ENCODE measurements around the gene UNC5A. TPM values are rescaled to one million over a fixed set of nuclear protein-coding genes. Genes with fewer than 3 reads are reported as not detected.
"Not testable (repeated sequence)": the region's sequence is repeated elsewhere in the genome, so short reads cannot be mapped to it uniquely, and the experiment has no call there.

UNC5A gene
- total and polyA plus RNA-seq, 7 experiments from 2014 or later = not detected

- Histone ChIP-seq H3K4me3 (ENCODE audit: low read length) (no peak overlapping the region), H3K27me3 (ENCODE audit: control insufficient read depth in 2 of 2, insufficient read depth in 2 of 2, low read length in 2 of 2) (no peaks in the 10 kb centered on the region), H3K36me3 (ENCODE audit: control insufficient read depth in 2 of 3, insufficient read depth in 3 of 3, low read length in 3 of 3) (no peaks in the 10 kb centered on the region), H3K27ac (ENCODE audit: low read depth, low read length) (no peak overlapping the region), H3K9me3 (ENCODE audit: control insufficient read depth in 2 of 3, low read length in 3 of 3) (no peaks in the 10 kb centered on the region), H3K4me1 (ENCODE audit: control insufficient read depth in 2 of 2, insufficient read depth in 2 of 2, low read length in 2 of 2) (no peaks in the 10 kb centered on the region)
- no peak overlapping the region for H3K4me3 Mint-ChIP-seq
- no peak for ATAC-seq
- intact Hi-C loops (cut with micrococcal nuclease) = no loop called here
- peaks cover 0 to 3% (median 0%) of the 10 kb centered on the region in 11 donors for H3K9me3 Mint-ChIP-seq
- H3K27ac Mint-ChIP-seq = no peak overlapping the region
- DNase-seq = no peak
- ChIA-PET CTCF (no interaction called here), POLR2A (no interaction called here)
- peaks cover 0 to 13% (median 0%) of the 10 kb centered on the region in 7 donors for H3K4me1 Mint-ChIP-seq
- no peaks in the 10 kb centered on the region for H3K36me3 Mint-ChIP-seq
- H3K27me3 Mint-ChIP-seq = peaks cover 20 to 39% (median 29%) of the 10 kb centered on the region in 5 donors
Measured at GRCh38 chr5:176866707-176867310, 56.5 kb downstream of the UNC5A start.

DNA sequence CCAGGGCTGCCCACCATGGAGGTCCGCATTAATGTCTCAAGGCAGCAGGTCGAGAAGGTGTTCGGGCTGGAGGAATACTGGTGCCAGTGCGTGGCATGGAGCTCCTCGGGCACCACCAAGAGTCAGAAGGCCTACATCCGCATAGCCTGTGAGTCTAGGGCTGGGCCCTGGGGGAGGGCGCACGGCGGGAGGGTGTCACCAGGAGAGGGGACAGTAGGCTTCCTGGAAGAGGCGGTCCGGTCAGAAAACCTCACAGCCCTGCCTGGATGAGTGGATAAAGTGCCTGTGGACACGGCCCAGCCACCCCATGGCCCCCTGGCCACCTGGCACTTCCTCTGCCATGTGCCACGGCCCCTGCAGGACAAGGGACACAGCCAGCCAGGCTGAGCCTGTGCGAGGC, 57.8 kb downstream of the UNC5A start:
- H3K27ac Mint-ChIP-seq = no peak overlapping the region
- H3K36me3 ChIP-seq (ENCODE audit: control insufficient read depth in 2 of 3, insufficient read depth in 3 of 3, low read length in 3 of 3) = no peaks in the 10 kb centered on the region
- peaks cover 0 to 1% (median 0%) of the 10 kb centered on the region in 5 donors for H3K36me3 Mint-ChIP-seq
- peaks cover 18 to 34% (median 24%) of the 10 kb centered on the region in 5 donors for H3K27me3 Mint-ChIP-seq
- POLR2A ChIA-PET = no interaction called here
- no peaks in the 10 kb centered on the region for H3K9me3 ChIP-seq (ENCODE audit: control insufficient read depth in 2 of 3, low read length in 3 of 3)
- peaks cover 0 to 13% (median 0%) of the 10 kb centered on the region in 7 donors for H3K4me1 Mint-ChIP-seq
- intact Hi-C loops (cut with micrococcal nuclease) = no loop called here
- CTCF ChIA-PET = no interaction called here
- ATAC-seq = no peak
- no peak overlapping the region for H3K4me3 ChIP-seq (ENCODE audit: low read length)
- no peaks in the 10 kb centered on the region for H3K27me3 ChIP-seq (ENCODE audit: control insufficient read depth in 2 of 2, insufficient read depth in 2 of 2, low read length in 2 of 2)
- no peaks in the 10 kb centered on the region for H3K4me1 ChIP-seq (ENCODE audit: control insufficient read depth in 2 of 2, insufficient read depth in 2 of 2, low read length in 2 of 2)
- no peak overlapping the region for H3K27ac ChIP-seq (ENCODE audit: low read depth, low read length)
- H3K4me3 Mint-ChIP-seq = no peak overlapping the region
- DNase-seq = no peak
- peaks cover 0 to 4% (median 0%) of the 10 kb centered on the region in 11 donors for H3K9me3 Mint-ChIP-seq

GRCh38 chr5:176868731-176869130, 58.4 kb downstream of the UNC5A start:
- intact Hi-C loops (cut with micrococcal nuclease) = no loop called here
- no peak overlapping the region for H3K27ac ChIP-seq (ENCODE audit: low read depth, low read length)
- peaks cover 14 to 31% (median 20%) of the 10 kb centered on the region in 5 donors for H3K27me3 Mint-ChIP-seq
- H3K27ac Mint-ChIP-seq = no peak overlapping the region
- DNase-seq (no peak), ATAC-seq (no peak)
- H3K9me3 ChIP-seq (ENCODE audit: control insufficient read depth in 2 of 3, low read length in 3 of 3) = no peaks in the 10 kb centered on the region
- no peak overlapping the region for H3K4me3 ChIP-seq (ENCODE audit: low read length)
- CTCF ChIA-PET = no interaction called here
- H3K27me3 ChIP-seq (ENCODE audit: control insufficient read depth in 2 of 2, insufficient read depth in 2 of 2, low read length in 2 of 2) = no peaks in the 10 kb centered on the region
- H3K4me3 Mint-ChIP-seq = no peak overlapping the region
- H3K36me3 ChIP-seq (ENCODE audit: control insufficient read depth in 2 of 3, insufficient read depth in 3 of 3, low read length in 3 of 3) = no peaks in the 10 kb centered on the region
- POLR2A ChIA-PET = no interaction called here
- peaks cover 0 to 1% (median 0%) of the 10 kb centered on the region in 5 donors for H3K36me3 Mint-ChIP-seq
- peaks cover 0 to 15% (median 0%) of the 10 kb centered on the region in 7 donors for H3K4me1 Mint-ChIP-seq
- no peaks in the 10 kb centered on the region for H3K4me1 ChIP-seq (ENCODE audit: control insufficient read depth in 2 of 2, insufficient read depth in 2 of 2, low read length in 2 of 2)
- H3K9me3 Mint-ChIP-seq = peaks cover 0 to 4% (median 0%) of the 10 kb centered on the region in 11 donors

GRCh38 chr5:176869501-176870109, 59.2 kb downstream of the UNC5A start:
- Histone ChIP-seq H3K27ac (ENCODE audit: low read depth, low read length) (no peak overlapping the region), H3K4me3 (ENCODE audit: low read length) (no peak overlapping the region), H3K4me1 (ENCODE audit: control insufficient read depth in 2 of 2, insufficient read depth in 2 of 2, low read length in 2 of 2) (no peaks in the 10 kb centered on the region), H3K27me3 (ENCODE audit: control insufficient read depth in 2 of 2, insufficient read depth in 2 of 2, low read length in 2 of 2) (no peaks in the 10 kb centered on the region), H3K36me3 (ENCODE audit: control insufficient read depth in 2 of 3, insufficient read depth in 3 of 3, low read length in 3 of 3) (no peaks in the 10 kb centered on the region), H3K9me3 (ENCODE audit: control insufficient read depth in 2 of 3, low read length in 3 of 3) (no peaks in the 10 kb centered on the region)
- H3K36me3 Mint-ChIP-seq = peaks cover 0 to 1% (median 0%) of the 10 kb centered on the region in 5 donors
- ATAC-seq (no peak), DNase-seq (no peak)
- intact Hi-C loops (cut with micrococcal nuclease) = no loop called here
- H3K27ac Mint-ChIP-seq = no peak overlapping the region
- peaks cover 0 to 16% (median 0%) of the 10 kb centered on the region in 7 donors for H3K4me1 Mint-ChIP-seq
- peaks cover 0 to 4% (median 0%) of the 10 kb centered on the region in 11 donors for H3K9me3 Mint-ChIP-seq
- H3K4me3 Mint-ChIP-seq = no peak overlapping the region
- ChIA-PET POLR2A (no interaction called here), CTCF (no interaction called here)
- peaks cover 14 to 35% (median 16%) of the 10 kb centered on the region in 5 donors for H3K27me3 Mint-ChIP-seq

GRCh38 chr5:176870110-176870591, 59.8 kb downstream of the UNC5A start:
- DNase-seq (no peak), ATAC-seq (no peak)
- Histone ChIP-seq H3K4me1 (ENCODE audit: control insufficient read depth in 2 of 2, insufficient read depth in 2 of 2, low read length in 2 of 2) (no peaks in the 10 kb centered on the region), H3K27me3 (ENCODE audit: control insufficient read depth in 2 of 2, insufficient read depth in 2 of 2, low read length in 2 of 2) (no peaks in the 10 kb centered on the region), H3K27ac (ENCODE audit: low read depth, low read length) (no peak overlapping the region), H3K9me3 (ENCODE audit: control insufficient read depth in 2 of 3, low read length in 3 of 3) (no peaks in the 10 kb centered on the region), H3K36me3 (ENCODE audit: control insufficient read depth in 2 of 3, insufficient read depth in 3 of 3, low read length in 3 of 3) (no peaks in the 10 kb centered on the region), H3K4me3 (ENCODE audit: low read length) (no peak overlapping the region)
- peaks cover 0 to 4% (median 0%) of the 10 kb centered on the region in 11 donors for H3K9me3 Mint-ChIP-seq
- ChIA-PET CTCF (no interaction called here), POLR2A (no interaction called here)
- H3K4me3 Mint-ChIP-seq = no peak overlapping the region
- H3K36me3 Mint-ChIP-seq = peaks cover 0 to 1% (median 0%) of the 10 kb centered on the region in 5 donors
- H3K4me1 Mint-ChIP-seq = peaks cover 0 to 16% (median 3%) of the 10 kb centered on the region in 7 donors
- H3K27ac Mint-ChIP-seq = no peak overlapping the region
- peaks cover 14 to 39% (median 20%) of the 10 kb centered on the region in 5 donors for H3K27me3 Mint-ChIP-seq
- intact Hi-C loops (cut with micrococcal nuclease) = no loop called here

GRCh38 chr5:176870644-176871043, 60.3 kb downstream of the UNC5A start:
- not testable (repeated sequence) for H3K36me3 Mint-ChIP-seq

DNA sequence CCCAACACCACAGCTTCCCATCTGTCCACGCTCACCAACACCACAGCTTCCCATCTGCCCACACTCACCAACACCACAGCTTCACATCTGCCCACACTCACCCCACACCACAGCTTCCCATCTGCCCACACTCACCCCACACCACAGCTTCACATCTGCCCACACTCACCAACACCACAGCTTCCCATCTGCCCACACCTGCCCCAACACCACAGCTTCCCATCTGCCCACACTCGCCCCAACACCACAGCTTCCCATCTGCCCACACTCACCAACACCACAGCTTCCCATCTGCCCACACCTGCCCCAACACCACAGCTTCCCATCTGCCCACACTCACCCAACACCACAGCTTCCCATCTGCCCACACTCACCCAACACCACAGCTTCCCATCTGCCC, 62.2 kb downstream of the UNC5A start:
- H3K4me3 Mint-ChIP-seq; H3K4me1 ChIP-seq (ENCODE audit: control insufficient read depth in 2 of 2, insufficient read depth in 2 of 2, low read length in 2 of 2); CTCF ChIA-PET; H3K27ac Mint-ChIP-seq; DNase-seq; H3K27ac ChIP-seq (ENCODE audit: low read depth, low read length); POLR2A ChIA-PET; H3K27me3 ChIP-seq (ENCODE audit: control insufficient read depth in 2 of 2, insufficient read depth in 2 of 2, low read length in 2 of 2); H3K36me3 ChIP-seq (ENCODE audit: control insufficient read depth in 2 of 3, insufficient read depth in 3 of 3, low read length in 3 of 3); intact Hi-C loops (cut with micrococcal nuclease); H3K9me3 Mint-ChIP-seq; H3K36me3 Mint-ChIP-seq; H3K9me3 ChIP-seq (ENCODE audit: control insufficient read depth in 2 of 3, low read length in 3 of 3); H3K4me3 ChIP-seq (ENCODE audit: low read length); ATAC-seq: not testable (repeated sequence)
- H3K27me3 Mint-ChIP-seq = peaks cover 15 to 31% (median 20%) of the 10 kb centered on the region in 5 donors
- peaks cover 0 to 27% (median 9%) of the 10 kb centered on the region in 7 donors for H3K4me1 Mint-ChIP-seq

More at GRCh38 chr5:176870644-176871043, 60.3 kb downstream of the UNC5A start:
- H3K27ac Mint-ChIP-seq; CTCF ChIA-PET; POLR2A ChIA-PET; H3K4me1 ChIP-seq (ENCODE audit: control insufficient read depth in 2 of 2, insufficient read depth in 2 of 2, low read length in 2 of 2); intact Hi-C loops (cut with micrococcal nuclease); H3K27ac ChIP-seq (ENCODE audit: low read depth, low read length); ATAC-seq; H3K9me3 Mint-ChIP-seq; H3K27me3 ChIP-seq (ENCODE audit: control insufficient read depth in 2 of 2, insufficient read depth in 2 of 2, low read length in 2 of 2); H3K36me3 ChIP-seq (ENCODE audit: control insufficient read depth in 2 of 3, insufficient read depth in 3 of 3, low read length in 3 of 3); H3K4me3 Mint-ChIP-seq; H3K9me3 ChIP-seq (ENCODE audit: control insufficient read depth in 2 of 3, low read length in 3 of 3); H3K4me3 ChIP-seq (ENCODE audit: low read length); DNase-seq: not testable (repeated sequence)
- peaks cover 16 to 39% (median 25%) of the 10 kb centered on the region in 5 donors for H3K27me3 Mint-ChIP-seq
- peaks cover 0 to 20% (median 5%) of the 10 kb centered on the region in 7 donors for H3K4me1 Mint-ChIP-seq

All from naive thymus-derived CD4-positive, alpha-beta T cell (primary cell).